GM19193 (cell line): ENCODE results near the gene CHRNA1.

Source experiments
- POLR2A ChIP-seq: IDR thresholded peaks from 4 replicates; pipeline ENCODE4 v1.6.1; 2011; ENCODE audit not compliant: insufficient read depth, insufficient read length; ENCODE audit errors: extremely low read depth

The CHRNA1 gene

GRCh38 chr2:174756743-174757142, 7.5 kb downstream of the CHRNA1 start:
- no peak for TF ChIP-seq POLR2A

- no peak for TF ChIP-seq POLR2A
These were observed 11.1 kb downstream of the CHRNA1 start for GRCh38 chr2:174753038-174753633.

DNA sequence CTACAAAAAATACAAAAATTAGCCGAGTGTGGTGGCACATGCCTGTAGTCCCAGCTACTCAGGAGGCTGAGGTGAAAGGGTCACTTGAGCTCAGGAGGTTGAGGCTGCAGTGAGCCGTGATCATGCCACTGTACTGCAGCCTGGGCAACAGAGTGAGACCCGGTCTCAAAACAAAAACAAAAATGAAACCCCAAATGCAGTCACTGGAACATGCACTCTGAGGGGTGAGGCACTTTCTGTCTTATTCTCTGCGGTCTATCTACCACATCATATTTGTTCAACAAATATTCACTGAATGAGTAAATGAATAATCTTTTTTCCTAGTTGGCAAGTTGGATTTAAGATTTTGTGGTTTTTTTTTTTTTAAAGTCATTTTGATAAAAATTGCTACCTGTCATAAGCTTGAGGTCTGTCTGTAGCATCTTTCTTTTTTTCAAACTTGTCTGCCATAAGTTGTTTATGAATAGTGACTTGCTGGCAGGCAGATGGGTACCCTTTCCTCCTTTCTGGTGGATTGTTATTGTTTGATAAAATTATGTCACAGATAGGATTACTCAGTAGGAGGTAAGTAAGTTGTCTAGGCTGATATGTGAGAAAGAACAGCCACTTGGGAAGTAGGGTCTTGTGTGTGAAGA, 11.8 kb downstream of the CHRNA1 start:
- no peak for TF ChIP-seq POLR2A

DNA sequence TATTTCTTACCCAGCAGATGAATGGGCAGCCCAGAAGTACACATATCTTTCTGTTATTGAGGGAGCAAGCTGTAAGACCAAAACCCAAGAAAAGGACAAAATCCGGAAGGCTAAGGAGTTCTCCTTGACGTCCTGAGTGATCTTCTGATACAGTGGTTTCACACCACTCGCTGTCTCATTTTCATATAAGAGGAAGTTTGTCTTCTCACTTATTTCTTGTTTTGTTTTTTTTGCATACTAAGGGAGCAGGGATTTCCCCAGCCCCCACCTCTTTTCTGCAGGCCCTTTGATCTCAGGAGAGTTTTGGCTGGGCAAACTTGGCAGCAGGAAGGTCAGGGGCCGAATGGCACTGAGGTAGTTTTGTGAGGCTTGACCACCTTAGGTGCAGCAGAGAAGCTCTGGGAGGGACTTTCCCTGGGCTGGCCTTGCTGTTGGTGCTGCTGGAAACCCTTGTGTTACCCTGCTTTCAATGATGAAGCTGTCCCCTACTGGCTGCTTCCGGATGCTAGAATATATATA, 13.3 kb downstream of the CHRNA1 start:
- no peak for TF ChIP-seq POLR2A

GRCh38 chr2:174749793-174750192, 14.5 kb downstream of the CHRNA1 start:
- no peak for TF ChIP-seq POLR2A

DNA sequence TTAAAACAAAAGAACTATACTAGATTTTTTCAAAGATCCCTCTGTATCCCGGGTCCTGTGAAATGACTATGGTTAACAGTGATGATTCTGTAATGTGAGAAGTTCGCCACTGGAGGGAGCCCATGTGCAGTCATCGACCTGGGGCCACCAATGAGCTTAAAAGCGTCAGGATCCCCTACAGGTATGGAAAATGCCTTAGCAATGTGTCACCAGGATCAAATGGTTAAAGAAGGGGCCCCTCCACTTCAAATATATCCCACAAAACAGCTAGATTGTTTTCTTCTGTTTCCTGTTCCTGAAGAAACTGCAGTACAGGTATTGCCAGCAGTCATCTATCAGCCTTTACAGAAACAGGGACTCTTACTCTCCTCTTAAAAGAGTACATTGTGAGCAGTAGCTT, 15.3 kb downstream of the CHRNA1 start:
- no peak for TF ChIP-seq POLR2A

DNA sequence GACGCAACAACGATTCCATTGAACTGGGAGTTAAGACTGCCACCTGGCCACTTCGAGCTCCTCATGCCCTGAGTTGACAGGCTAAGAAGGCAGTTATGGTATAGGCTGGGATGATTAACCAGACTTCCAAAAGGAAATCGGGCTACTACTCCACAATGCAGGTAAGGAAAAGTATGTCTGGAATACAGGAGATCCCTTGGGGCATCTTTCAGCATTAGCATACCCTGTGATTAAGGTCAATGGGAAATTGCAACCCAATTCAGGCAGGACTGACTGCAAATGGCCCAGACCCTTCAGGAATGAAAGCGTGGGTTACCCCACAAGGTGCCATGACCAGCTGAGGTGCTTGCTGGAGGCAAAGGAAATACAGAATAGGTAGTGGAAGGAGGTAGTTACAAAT, 19.1 kb downstream of the CHRNA1 start:
- no peak for TF ChIP-seq POLR2A

GRCh38 chr2:174744111-174744510, 20.2 kb downstream of the CHRNA1 start:
- no peak for TF ChIP-seq POLR2A

GRCh38 chr2:174740721-174741120, 23.6 kb downstream of the CHRNA1 start:
- TF ChIP-seq POLR2A, result no peak

DNA sequence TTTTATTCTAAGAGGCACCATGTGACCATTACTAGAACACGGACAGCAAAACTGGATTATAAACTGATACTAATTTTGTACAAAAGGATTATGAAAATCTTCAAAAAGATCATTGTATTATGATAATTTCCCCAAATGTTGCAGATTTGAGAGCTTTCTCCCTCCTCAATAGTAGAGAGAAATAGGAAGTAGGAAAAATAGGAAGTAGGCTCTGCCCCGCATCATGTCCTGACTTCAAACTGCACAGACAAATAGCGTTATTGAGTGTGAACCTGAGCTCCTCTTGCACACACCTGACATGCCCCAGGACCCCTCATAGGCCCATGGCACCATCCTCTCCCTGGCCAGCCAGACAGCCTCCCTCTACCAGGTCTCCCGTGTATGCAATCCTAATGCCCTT, 25.4 kb downstream of the CHRNA1 start:
- TF ChIP-seq POLR2A, result no peak

GRCh38 chr2:174731546-174731945, 32.7 kb downstream of the CHRNA1 start:
- no peak for TF ChIP-seq POLR2A

- TF ChIP-seq POLR2A, result no peak
These were observed 33.6 kb downstream of the CHRNA1 start for GRCh38 chr2:174730698-174731018.

DNA sequence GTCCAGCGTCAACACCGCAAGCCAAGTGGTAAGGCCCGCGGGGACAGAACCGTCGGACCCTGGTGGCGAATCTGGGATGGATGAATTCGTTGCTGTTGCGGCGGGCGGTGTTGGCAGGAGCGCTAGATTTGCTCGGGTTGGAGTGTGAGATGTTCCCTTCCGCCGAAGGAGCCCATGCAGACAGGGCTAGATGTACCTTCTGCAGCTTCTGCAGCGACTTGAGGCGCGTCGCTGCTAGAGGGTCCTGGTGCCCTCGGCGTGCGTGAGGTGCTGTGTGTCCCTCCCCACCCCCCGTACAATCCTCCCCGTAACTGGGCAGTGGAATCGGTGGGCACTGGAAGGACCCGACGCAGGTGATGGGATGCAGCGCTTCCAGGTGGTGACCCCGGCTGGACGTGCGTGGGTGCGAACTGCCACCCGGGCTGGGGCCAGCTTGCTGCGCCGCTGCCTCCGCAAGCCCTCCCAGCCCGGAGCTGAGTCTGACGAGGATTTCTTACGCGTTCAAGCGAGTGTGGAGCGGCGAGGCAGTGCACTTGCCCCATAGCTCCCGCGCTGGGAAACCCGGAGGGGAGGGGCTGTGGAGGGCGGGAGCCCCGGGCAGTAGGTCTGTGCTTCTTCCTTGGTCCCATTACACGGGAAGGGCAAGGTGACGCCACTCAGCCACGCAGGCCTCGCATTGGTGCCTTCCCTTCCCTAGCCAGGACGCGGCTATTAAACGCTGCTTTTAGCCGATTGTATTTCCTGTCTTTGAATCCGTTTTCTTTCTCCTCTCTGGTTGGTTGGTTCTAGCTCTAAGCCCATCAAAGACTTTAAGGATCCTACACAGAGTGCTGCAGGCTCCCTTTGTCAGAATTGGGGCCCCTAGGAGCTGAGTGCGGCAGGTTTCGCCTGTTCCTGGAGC, 34.2 kb downstream of the CHRNA1 start:
- TF ChIP-seq POLR2A, result no peak

GRCh38 chr2:174728096-174728495, 36.2 kb downstream of the CHRNA1 start:
- TF ChIP-seq POLR2A, result no peak

GRCh38 chr2:174726212-174726611, 38.1 kb downstream of the CHRNA1 start:
- TF ChIP-seq POLR2A, result no peak
